HepG2 (cell line): ENCODE results near the gene ARPC1B. TPM values are rescaled to one million over a fixed set of nuclear protein-coding genes. Genes with fewer than 3 reads are reported as not detected.

Experiments
- ATAC-seq: fragments of 200-7000 bp; cut with Tn5 transposase; 3 replicates; pipeline ENCODE4 v1.9.1; 2020; ENCODE audit warnings: mild to moderate bottlenecking, moderate library complexity
- BruUV-seq: library from RNA; stranded (reverse); fragments of 400-500 nt; replicated peaks from 2 replicates; lab custom pipeline; 2021; lab: Mats Ljungman, UMichigan
- CTCF ChIA-PET: fragments of 300-600 bp; formaldehyde crosslinking; extraction: SDS; loops from one replicate; lab custom pipeline; 2021; ENCODE audit warnings: low total read pairs, inconsistent platforms, low intra/inter-chr PET ratio; lab: Yijun Ruan, JAX
- POLR2A ChIA-PET: fragments of 350-600 bp; sonication (Branson Sonifier 250); formaldehyde crosslinking; loops from one replicate; lab custom pipeline; 2020; ENCODE audit warnings: antibody characterized with exemption, inconsistent platforms; lab: Yijun Ruan, JAX
- DNase-seq: peaks from one replicate; pipeline ENCODE4 v3.0.0-alpha.2; 2015; ENCODE audit warnings: low spot score
- FAIRE-seq: peaks from 3 replicates; lab custom pipeline; 2011; peaks lifted over from hg19 to GRCh38; lab: Jason Lieb, UNC
- H2AFZ ChIP-seq: one replicate; pipeline ENCODE4 v1.6.1; 2011; ENCODE audit warnings: low read length, inconsistent platforms
- H3K27ac ChIP-seq: fragments of 300-600 bp; 3 replicates; pipeline ENCODE4 v1.8.0; 2011; ENCODE audit warnings: mixed run types, mild to moderate bottlenecking, mixed read lengths, low read length, inconsistent platforms; ENCODE audit not compliant: insufficient read depth; ENCODE audit errors: extremely low read length
- H3K27me3 ChIP-seq, 2 experiments: fragments of 200-600 bp in 1 of 2; 2 replicates in 1 of 2; 3 replicates in 1 of 2; pipeline versions ENCODE4 v1.6.0 to v1.8.0; 2011; ENCODE audit warnings: low read length in 2 of 2, mild to moderate bottlenecking in 2 of 2, moderate library complexity in 2 of 2, inconsistent platforms in 1 of 2; ENCODE audit not compliant: insufficient read depth in 2 of 2, control insufficient read depth in 1 of 2
- H3K36me3 ChIP-seq, 2 experiments: fragments of 200-600 bp in 1 of 2; replicated peaks in 1 of 2; 2 replicates in 1 of 2; 3 replicates in 1 of 2; pipeline versions ENCODE4 v1.5.1 to v1.8.0; 2011; ENCODE audit warnings: low read length in 2 of 2, inconsistent platforms in 1 of 2; ENCODE audit not compliant: insufficient read depth in 2 of 2, control insufficient read depth in 1 of 2
- H3K4me1 ChIP-seq: 2 replicates; pipeline ENCODE4 v1.5.1; 2012; ENCODE audit warnings: low read length, inconsistent platforms; ENCODE audit not compliant: insufficient read depth
- H3K4me2 ChIP-seq: 2 replicates; pipeline ENCODE4 v1.6.0; 2011; ENCODE audit warnings: low read depth, low read length, inconsistent platforms
- H3K4me3 ChIP-seq, 3 experiments: fragments of 200-600 bp in 1 of 3; sonication (generic), shearing (Covaris generic) in 1 of 3; replicated peaks in 1 of 3; 2 replicates each; pipeline ENCODE4 v1.5.1; 2011 to 2016; ENCODE audit warnings: low read length in 3 of 3, inconsistent platforms in 2 of 3, low read depth in 2 of 3, mild to moderate bottlenecking in 2 of 3, control low read depth in 1 of 3, mixed read lengths in 1 of 3; ENCODE audit not compliant: insufficient read depth in 1 of 3
- H3K79me2 ChIP-seq: one replicate; pipeline ENCODE4 v1.6.1; 2011; ENCODE audit warnings: low read length, inconsistent platforms; ENCODE audit not compliant: insufficient read depth
- H3K9ac ChIP-seq: 2 replicates; pipeline ENCODE4 v1.6.0; 2011; ENCODE audit warnings: mild to moderate bottlenecking, low read depth, low read length, inconsistent platforms; ENCODE audit not compliant: insufficient read depth
- H3K9me3 ChIP-seq: 2 replicates; pipeline ENCODE4 v1.5.1; 2012; ENCODE audit warnings: mild to moderate bottlenecking, low read length
- H4K20me1 ChIP-seq: 2 replicates; pipeline ENCODE4 v1.6.0; 2011; ENCODE audit warnings: inconsistent platforms, mild to moderate bottlenecking, low read length, moderate library complexity; ENCODE audit not compliant: insufficient read depth
- FOXK1 ChIP-seq: sonication (generic); formaldehyde crosslinking; IDR thresholded peaks from 2 replicates; pipeline ENCODE4 v1.4.0; 2020; ENCODE audit warnings: low read depth, missing genetic modification reagents, borderline replicate concordance
- NFIB ChIP-seq: sonication (generic); formaldehyde crosslinking; IDR thresholded peaks from 2 replicates; pipeline ENCODE4 v1.9.0; 2021; ENCODE audit warnings: missing genetic modification reagents, mild to moderate bottlenecking, borderline replicate concordance
- POLR2G ChIP-seq: fragments of 200-400 bp; formaldehyde crosslinking; IDR thresholded peaks from 2 replicates; pipeline ENCODE4 v1.6.1; 2018; ENCODE audit warnings: mild to moderate bottlenecking, low read depth, low read length, moderate library complexity
- RAD51 ChIP-seq: fragments of 450-650 bp; IDR thresholded peaks from 2 replicates; pipeline ENCODE4 v1.6.1; 2016; ENCODE audit warnings: borderline replicate concordance
- TRAFD1 ChIP-seq: sonication (generic); formaldehyde crosslinking; IDR thresholded peaks from 2 replicates; pipeline ENCODE4 v1.5.1; 2020; ENCODE audit warnings: missing genetic modification reagents, mild to moderate bottlenecking, borderline replicate concordance
- ZNF30 ChIP-seq: sonication (generic); formaldehyde crosslinking; IDR thresholded peaks from 2 replicates; pipeline ENCODE4 v1.5.0; 2020; ENCODE audit warnings: mild to moderate bottlenecking, missing genetic modification reagents
- ZNF713 ChIP-seq: sonication (generic); formaldehyde crosslinking; IDR thresholded peaks from 2 replicates; pipeline ENCODE4 v1.4.0; 2020; ENCODE audit warnings: mild to moderate bottlenecking, missing genetic modification reagents
- WGBS: methylation state at CpG from one replicate; pipeline ENCODE4 v1.1.6; 2017; ENCODE audit warnings: low lambda C conversion rate; 5-methylcytosine and 5-hydroxymethylcytosine counted together
- in situ Hi-C: cut with HindIII; loops from 2 replicates; pipeline ENCODE4 v1.10.0; 2017; ENCODE audit warnings: low pct_unique_long_range_greater_than_20kb; ENCODE audit not compliant: extremely low pct_ligation_motif_present
- intact Hi-C: fragments of 100-400 bp; cut with micrococcal nuclease; formaldehyde crosslinking; loops from one replicate; pipeline ENCODE4 v1.10.0; 2022; ENCODE audit not compliant: unreplicated experiment
- polyA plus RNA-seq, 8 experiments: library from polyadenylated mRNA; depleted of rRNA in 3 of 8; stranded (reverse) in 7 of 8; unstranded in 1 of 8; fragments of >200 nt; fragmentation: Illumina TruSeq in 4 of 8; extraction: Trizol in 4 of 8; gene quantifications; 2 replicates each; pipeline versions ENCODE4 v1.2.1 to v1.2.3, GENCODE V29; 2011 to 2016; ENCODE audit warnings: low read depth in 4 of 8, missing spikeins in 1 of 8, mixed read lengths in 1 of 8; ENCODE audit not compliant: insufficient read depth in 1 of 8
- total RNA-seq, 5 experiments: library from RNA; depleted of rRNA; stranded (reverse); fragments of >200 nt; fragmentation: Illumina TruSeq; extraction: Trizol; gene quantifications; 2 replicates each; pipeline ENCODE4 v1.2.3, GENCODE V29; 2016; ENCODE audit warnings: low read depth in 1 of 5
- TF ChIP-seq, protein P1 (sequence below): sonication (generic); formaldehyde crosslinking; IDR thresholded peaks from 2 replicates; pipeline ENCODE4 v1.8.0; 2023; ENCODE audit warnings: mild to moderate bottlenecking, missing genetic modification reagents

The ARPC1B gene
- total and polyA plus RNA-seq, 2 of the 13 experiments (the other 11 are each of a cell fraction or from before 2014, with no cell fraction given) = 72.9 to 89.1 TPM

- H3K4me1 ChIP-seq = no peaks in the 10 kb centered on the region
- DNase-seq = no peak
- H3K9me3 ChIP-seq = no peaks in the 10 kb centered on the region
- no peak overlapping the region for H3K4me2 ChIP-seq
- POLR2A ChIA-PET = no interaction called here
- H3K79me2 ChIP-seq = no peaks in the 10 kb centered on the region
- ATAC-seq = no peak
- no peak overlapping the region for H2AFZ ChIP-seq
- CTCF ChIA-PET = no interaction called here
- no peaks in the 10 kb centered on the region for H4K20me1 ChIP-seq
- in situ Hi-C loops = no loop called here
- peaks cover 17 to 61% of the 10 kb centered on the region in 2 experiments; a peak in 4 of 5 replicates for H3K36me3 ChIP-seq
- TF ChIP-seq TRAFD1 (CRISPR knock-in tag) = no peak
- TF ChIP-seq RAD51 = no peak
- BruUV-seq = no TSS peak
- H3K27me3 ChIP-seq = no peaks in the 10 kb centered on the region
- no peak overlapping the region for H3K4me3 ChIP-seq
- H3K9ac ChIP-seq = no peak overlapping the region
- intact Hi-C loops = no loop called here
- H3K27ac ChIP-seq = no peak overlapping the region
- 94% methylated on average over 3 of the region's 3 CpGs for WGBS
- FAIRE-seq = no peak
Observed at GRCh38 chr7:99340659-99341058, 33.9 kb upstream of the ARPC1B start.

DNA sequence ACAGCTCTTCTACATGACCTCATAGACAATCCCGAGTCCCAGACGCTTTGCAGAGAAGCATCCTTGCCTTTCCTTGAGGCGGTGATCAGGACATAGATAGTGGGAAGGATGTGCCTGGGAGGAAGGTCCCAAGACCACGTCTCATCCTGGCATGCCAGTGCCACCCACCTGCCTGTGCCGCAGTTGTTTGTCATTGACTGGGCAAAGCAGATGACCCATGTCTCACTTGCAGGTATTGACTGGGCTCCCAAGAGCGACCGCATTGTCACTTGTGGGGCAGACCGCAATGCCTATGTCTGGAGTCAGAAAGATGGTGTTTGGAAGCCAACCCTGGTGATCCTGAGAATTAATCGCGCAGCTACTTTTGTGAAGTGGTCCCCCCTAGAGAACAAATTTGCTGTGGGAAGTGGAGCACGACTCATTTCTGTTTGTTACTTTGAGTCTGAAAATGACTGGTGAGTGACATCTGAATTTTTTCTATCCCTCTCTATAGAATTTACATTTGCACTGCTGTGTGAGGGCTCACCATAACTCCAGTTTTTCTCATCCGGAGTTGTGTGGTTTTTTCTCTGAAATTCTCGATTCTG is 30.4 kb upstream of the ARPC1B start:
- intact Hi-C loops (no loop called here), in situ Hi-C loops (no loop called here)
- ChIA-PET CTCF (no interaction called here), POLR2A (no interaction called here)
- no peak overlapping the region for H3K27ac ChIP-seq
- no peak overlapping the region for H3K9ac ChIP-seq
- ATAC-seq (no peak), FAIRE-seq (no peak), DNase-seq (no peak)
- no peaks in the 10 kb centered on the region for H3K79me2 ChIP-seq
- no peaks in the 10 kb centered on the region for H3K4me1 ChIP-seq
- H3K27me3 ChIP-seq = no peaks in the 10 kb centered on the region
- no peak overlapping the region for H3K4me2 ChIP-seq
- H2AFZ ChIP-seq = no peak overlapping the region
- H3K9me3 ChIP-seq = no peaks in the 10 kb centered on the region
- no peak overlapping the region for H3K4me3 ChIP-seq
- BruUV-seq = no TSS peak
- 96% methylated on average over 10 of the region's 13 CpGs for WGBS
- peaks cover 12 to 57% of the 10 kb centered on the region in 2 experiments; a peak in 4 of 5 replicates for H3K36me3 ChIP-seq
- no peaks in the 10 kb centered on the region for H4K20me1 ChIP-seq
- no peak for TF ChIP-seq POLR2G
- no peak for TF ChIP-seq NFIB (CRISPR knock-in tag)
- TF ChIP-seq, protein P1, sequence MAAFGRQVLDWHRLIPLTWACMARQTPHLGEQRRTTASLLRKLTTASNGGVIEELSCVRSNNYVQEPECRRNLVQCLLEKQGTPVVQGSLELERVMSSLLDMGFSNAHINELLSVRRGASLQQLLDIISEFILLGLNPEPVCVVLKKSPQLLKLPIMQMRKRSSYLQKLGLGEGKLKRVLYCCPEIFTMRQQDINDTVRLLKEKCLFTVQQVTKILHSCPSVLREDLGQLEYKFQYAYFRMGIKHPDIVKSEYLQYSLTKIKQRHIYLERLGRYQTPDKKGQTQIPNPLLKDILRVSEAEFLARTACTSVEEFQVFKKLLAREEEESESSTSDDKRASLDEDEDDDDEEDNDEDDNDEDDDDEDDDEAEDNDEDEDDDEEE (CRISPR knock-in tag) = no peak
- no peak for TF ChIP-seq FOXK1
- TF ChIP-seq ZNF713 (CRISPR knock-in tag) = no peak
- no peak for TF ChIP-seq ZNF30 (CRISPR knock-in tag)
